ENCODE data around the gene GGA1. TPM values are rescaled to one million over a fixed set of nuclear protein-coding genes. Genes with fewer than 3 reads are reported as not detected.
A peak's percentile ranks its signal among the peaks of the same experiment; 100 is the strongest.

Gene GGA1
- total and polyA plus RNA-seq, 2 of the 4 experiments (the other 2 are of a cell fraction) = 17.2 to 48.5 TPM

- H3K9ac ChIP-seq (ENCODE audit: low read depth, low read length) = no peak overlapping the region
- no peak for TF ChIP-seq BHLHE40 (IDR thresholded peaks at IDR 0.05; ENCODE audit: low read depth, low read length)
- TF ChIP-seq POLR2A (IDR thresholded peaks at IDR 0.05; ENCODE audit: low read depth, low read length) = no peak
- TF ChIP-seq CHD1 (IDR thresholded peaks at IDR 0.05; ENCODE audit: low read depth, low read length) = no peak
- TF ChIP-seq FOS (IDR thresholded peaks at IDR 0.05; ENCODE audit: low read depth, low read length) = no peak
- peak; percentile 53 for TF ChIP-seq USF2 (IDR thresholded peaks at IDR 0.05; ENCODE audit: low read depth, low read length)
- no peak overlapping the region for H3K14ac ChIP-seq (replicated peaks; ENCODE audit: low read depth, low read length)
- H3K36me3 ChIP-seq (ENCODE audit: control insufficient read depth, insufficient read depth, low read length) = no peaks in the 10 kb centered on the region
- no peak overlapping the region for H3K4me2 ChIP-seq (ENCODE audit: low read depth, low read length)
- H2BK5ac ChIP-seq (ENCODE audit: low read depth, low read length, poor library complexity, severe bottlenecking) = no peak overlapping the region
- ATAC-seq (ENCODE audit: low read depth) (no peak), DNase-seq (no peak)
- H3K4ac ChIP-seq (ENCODE audit: low read depth, low read length) = no peak overlapping the region
- POLR2A ChIA-PET (ENCODE audit: unreplicated experiment) = no interaction called here
- peaks cover 2% of the 10 kb centered on the region; the same call in 1 of the 2 replicates for H3K4me1 ChIP-seq (ENCODE audit: control insufficient read depth, insufficient read depth, low read length)
- CTCF ChIA-PET = interaction anchor here (0.7 kb wide), 1 partner anchor 345 kb away, joined by 3 read pairs; no protein-coding TSS in a partner anchor
- no peaks in the 10 kb centered on the region for H3K9me1 ChIP-seq (ENCODE audit: insufficient read depth, low read length)
- no peak overlapping the region for H3K4me3 ChIP-seq (ENCODE audit: insufficient read depth, low read depth, low read length)
- H2BK120ac ChIP-seq (ENCODE audit: low read depth, low read length) = no peak overlapping the region
- 0 out of 2 replicates have a peak, but pooled peaks cover 3% of the 10 kb centered on the region for H4K20me1 ChIP-seq (ENCODE audit: insufficient read depth, low read length)
- no peak overlapping the region for H2BK20ac ChIP-seq (ENCODE audit: low read depth, low read length)
- H3K23ac ChIP-seq (ENCODE audit: low read depth, low read length) = no peak overlapping the region
- H4K5ac ChIP-seq (ENCODE audit: low read depth, low read length) = no peak overlapping the region
- WGBS, 2 experiments (ENCODE audit: extremely low coverage in 2 of 2, insufficient read length in 1 of 2) = no CpG with 5 or more reads among the region's 5 CpGs
- no peak overlapping the region for H4K91ac ChIP-seq (ENCODE audit: insufficient read depth, low read depth, low read length)
- peak overlapping the region; percentile 18 for H2AFZ ChIP-seq (replicated peaks; ENCODE audit: low read length, poor library complexity)
- H3K27me3 ChIP-seq (ENCODE audit: control insufficient read depth, insufficient read depth, low read length) = peaks cover 11% of the 10 kb centered on the region
- intact Hi-C loops (cut with micrococcal nuclease) = loop anchor here (5.0 kb wide), 1 partner anchor 58 kb away; no protein-coding TSS in a partner anchor
- H3K18ac ChIP-seq (ENCODE audit: low read depth, low read length) = no peak overlapping the region
- no peak overlapping the region for H3K27ac ChIP-seq (ENCODE audit: insufficient read depth, low read length)
- no peak overlapping the region for H2BK15ac ChIP-seq (ENCODE audit: low read depth, low read length)
- dilution Hi-C loops (cut with HindIII; ENCODE audit: low sequenced_read_pairs, unreplicated experiment) = no loop called here
- in situ Hi-C loops (cut with MboI; ENCODE audit: low sequenced_read_pairs) = no loop called here
- peaks cover 8 to 14% of the 10 kb centered on the region in 2 experiments; a peak in 3 of 4 replicates for H3K79me1 ChIP-seq (ENCODE audit: low read depth in 1 of 2, low read length in 2 of 2)
- no TSS peak for BruUV-seq (replicated peaks)
- no peak overlapping the region for H2AK9ac ChIP-seq (replicated peaks; ENCODE audit: low read depth, low read length, poor library complexity)
- no peak overlapping the region for H4K8ac ChIP-seq (ENCODE audit: low read depth in 2 of 2, low read length in 2 of 2)
- H2AK5ac ChIP-seq (ENCODE audit: low read depth, low read length) = no peak overlapping the region
- no peaks in the 10 kb centered on the region for H3K9me3 ChIP-seq (ENCODE audit: control insufficient read depth, insufficient read depth, low read length)
- H3K56ac ChIP-seq (ENCODE audit: extremely low read depth, insufficient read depth, low read length) = no peak overlapping the region
Measured at GRCh38 chr22:37604875-37605274, 3.8 kb upstream of the GGA1 start.

Data from IMR-90 (cell line).